ENCODE measurements around the gene PDCL3.

DNA sequence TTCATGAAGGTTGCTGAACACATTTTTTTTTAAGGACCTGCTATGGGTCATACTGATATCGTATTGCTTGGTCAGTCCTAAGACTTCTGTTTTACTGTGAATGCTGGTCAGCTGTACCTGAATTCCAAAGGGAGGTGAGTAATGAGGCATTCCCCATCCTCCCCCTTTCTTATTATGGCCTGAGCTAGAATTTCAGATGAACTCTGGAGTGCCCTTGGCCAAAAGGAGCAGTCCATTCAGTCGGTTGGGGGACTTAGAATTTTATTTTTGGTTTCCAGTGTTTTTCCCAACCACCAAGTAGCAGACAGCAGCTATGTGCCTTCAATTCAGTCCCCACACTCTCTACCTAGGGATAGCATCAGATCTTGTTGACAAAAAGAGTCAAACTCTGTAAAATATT, 26.9 kb upstream of the PDCL3 start:
- no peak for TF ChIP-seq POLR2A (IDR thresholded peaks at IDR 0.05)
- TF ChIP-seq, protein P1, sequence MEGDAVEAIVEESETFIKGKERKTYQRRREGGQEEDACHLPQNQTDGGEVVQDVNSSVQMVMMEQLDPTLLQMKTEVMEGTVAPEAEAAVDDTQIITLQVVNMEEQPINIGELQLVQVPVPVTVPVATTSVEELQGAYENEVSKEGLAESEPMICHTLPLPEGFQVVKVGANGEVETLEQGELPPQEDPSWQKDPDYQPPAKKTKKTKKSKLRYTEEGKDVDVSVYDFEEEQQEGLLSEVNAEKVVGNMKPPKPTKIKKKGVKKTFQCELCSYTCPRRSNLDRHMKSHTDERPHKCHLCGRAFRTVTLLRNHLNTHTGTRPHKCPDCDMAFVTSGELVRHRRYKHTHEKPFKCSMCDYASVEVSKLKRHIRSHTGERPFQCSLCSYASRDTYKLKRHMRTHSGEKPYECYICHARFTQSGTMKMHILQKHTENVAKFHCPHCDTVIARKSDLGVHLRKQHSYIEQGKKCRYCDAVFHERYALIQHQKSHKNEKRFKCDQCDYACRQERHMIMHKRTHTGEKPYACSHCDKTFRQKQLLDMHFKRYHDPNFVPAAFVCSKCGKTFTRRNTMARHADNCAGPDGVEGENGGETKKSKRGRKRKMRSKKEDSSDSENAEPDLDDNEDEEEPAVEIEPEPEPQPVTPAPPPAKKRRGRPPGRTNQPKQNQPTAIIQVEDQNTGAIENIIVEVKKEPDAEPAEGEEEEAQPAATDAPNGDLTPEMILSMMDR (IDR thresholded peaks at IDR 0.05) = no peak
